DLD1 (cell line): ENCODE data around the gene MGAT5.

Experiments
- in situ Hi-C: cut with HindIII; loops from 2 replicates; pipeline ENCODE4 v1.10.0; 2017; ENCODE audit warnings: low sequenced_read_pairs

MGAT5 gene

DNA sequence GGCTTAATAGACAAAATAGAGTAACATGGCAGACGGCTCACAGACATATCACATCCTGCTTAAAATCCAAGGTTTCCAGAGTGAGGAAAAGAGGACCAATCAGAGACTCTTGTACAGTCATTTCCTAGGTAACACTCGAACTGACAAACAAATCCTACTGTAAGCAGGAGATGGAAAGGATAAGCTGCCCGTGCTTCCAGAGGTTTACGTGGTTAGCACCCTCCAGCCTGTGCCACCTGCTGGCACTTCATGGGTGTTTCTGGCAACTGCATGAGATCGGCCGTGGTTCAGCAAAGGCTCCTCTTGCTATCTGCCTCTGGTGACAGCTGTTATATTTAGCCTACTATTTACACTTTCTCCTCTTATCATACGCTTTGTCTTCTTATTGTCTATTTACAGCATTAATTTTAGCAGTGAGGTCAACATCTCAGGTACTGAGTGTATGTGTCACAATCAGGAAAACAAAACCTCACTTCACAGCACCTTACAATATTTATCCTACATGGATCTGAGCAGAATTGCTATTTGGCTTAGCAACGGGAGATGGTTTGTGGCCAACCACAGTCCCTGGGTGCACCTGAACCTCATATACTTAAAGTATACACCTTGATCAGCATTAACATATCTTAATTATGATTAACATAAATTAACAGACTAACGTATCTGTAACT, 238.0 kb downstream of the MGAT5 start:
- in situ Hi-C loops = no loop called here

DNA sequence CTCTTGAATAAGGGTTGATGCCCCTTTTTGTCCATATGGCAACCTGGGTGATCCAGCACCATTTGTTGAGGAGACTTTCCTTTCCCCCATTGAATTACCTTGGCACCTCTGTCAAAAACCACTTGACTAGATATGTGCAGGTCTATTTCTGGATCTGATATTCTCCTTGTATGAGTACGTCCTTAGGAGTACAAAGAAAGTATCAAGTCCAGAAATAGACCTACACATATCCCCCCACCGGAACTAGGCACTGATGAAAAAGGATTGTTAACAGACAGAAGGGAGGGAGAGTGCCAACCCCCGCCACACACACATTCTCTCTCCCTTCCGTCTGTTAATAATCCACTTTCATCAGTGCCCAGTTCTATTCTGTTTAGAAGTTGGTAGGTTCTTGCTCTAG, 239.9 kb downstream of the MGAT5 start:
- in situ Hi-C loops = no loop called here

DNA sequence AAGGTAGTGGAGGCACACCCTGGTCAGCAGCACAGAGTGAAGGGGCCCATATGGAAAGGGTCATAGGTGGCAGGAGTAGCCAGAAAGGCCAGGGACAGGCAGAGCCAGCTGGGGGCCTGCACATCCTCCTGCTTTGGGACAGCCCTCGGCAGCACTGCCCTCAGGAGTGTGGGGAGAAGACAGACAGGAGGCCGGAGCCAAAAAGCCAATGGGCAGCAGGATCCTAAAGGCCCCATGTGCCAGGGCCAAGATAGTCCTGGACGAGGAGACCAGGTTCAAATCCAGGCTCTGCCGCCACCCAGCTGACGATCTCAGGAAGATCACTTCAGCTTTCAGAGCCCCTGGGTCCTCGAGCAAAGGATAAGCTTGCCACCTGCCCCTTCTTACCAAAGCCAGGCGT, 244.8 kb downstream of the MGAT5 start:
- in situ Hi-C loops = no loop called here

DNA sequence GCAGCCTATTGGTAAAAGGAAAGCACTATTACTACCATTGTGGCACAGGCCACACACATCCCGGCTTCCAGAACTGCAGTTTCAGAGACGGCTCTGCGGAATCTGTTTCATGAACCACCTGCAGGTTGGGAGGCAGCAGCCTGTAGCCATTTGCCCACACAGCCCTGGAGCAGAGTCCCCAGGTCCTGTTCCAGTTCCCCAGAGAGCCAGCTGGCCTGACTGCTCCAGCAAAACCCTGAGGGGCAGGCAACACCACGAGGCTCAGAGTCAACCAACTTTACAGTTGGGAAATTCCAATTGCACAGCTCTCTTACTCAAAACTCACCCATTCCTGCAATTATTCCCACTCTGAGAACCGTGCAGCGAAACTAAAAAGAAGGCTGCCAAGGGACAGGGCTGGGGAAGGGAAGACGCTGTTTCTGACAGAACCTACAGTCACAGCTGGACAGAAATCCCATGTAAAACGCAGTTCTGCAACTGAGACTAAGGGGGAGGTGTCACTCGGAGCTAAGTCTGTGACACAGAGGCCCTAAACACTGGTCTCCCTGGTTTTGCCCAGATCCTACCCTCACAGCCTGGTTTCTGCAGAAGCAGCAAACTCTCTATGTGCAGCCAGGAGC, 245.5 kb downstream of the MGAT5 start:
- in situ Hi-C loops = no loop called here

DNA sequence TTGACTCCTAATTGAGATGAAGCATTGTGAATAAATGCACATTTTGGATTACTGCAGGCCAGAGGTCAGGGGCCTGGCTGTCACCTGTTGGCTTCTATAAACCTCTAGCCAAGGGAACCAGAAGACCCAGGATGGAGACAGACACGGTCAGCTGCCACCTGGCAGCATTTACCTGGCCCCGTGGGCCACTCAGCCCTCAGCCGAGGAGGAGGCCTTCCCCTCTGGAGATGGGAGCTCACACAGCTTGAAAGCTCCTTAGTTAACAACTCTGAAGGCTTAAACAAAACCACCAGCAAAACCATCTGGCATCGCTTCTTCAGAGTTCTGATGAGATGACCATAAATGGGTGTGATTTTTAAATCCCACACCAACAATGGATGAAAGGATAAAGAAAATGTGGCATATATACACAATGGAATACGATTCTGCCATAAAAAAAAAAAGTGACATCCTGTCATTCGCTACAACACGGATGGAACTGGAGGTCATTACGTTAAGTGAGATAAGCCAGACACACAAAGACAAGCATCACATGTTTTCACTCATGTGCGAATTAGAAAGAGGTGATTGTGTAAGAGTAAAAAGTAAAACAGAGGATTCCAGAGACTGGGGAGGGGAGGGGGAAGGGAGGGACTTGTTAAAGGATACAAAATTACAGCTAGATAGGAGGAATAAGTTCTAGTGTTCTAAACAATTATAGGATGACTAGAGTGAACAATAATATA, 246.5 kb downstream of the MGAT5 start:
- in situ Hi-C loops = no loop called here

DNA sequence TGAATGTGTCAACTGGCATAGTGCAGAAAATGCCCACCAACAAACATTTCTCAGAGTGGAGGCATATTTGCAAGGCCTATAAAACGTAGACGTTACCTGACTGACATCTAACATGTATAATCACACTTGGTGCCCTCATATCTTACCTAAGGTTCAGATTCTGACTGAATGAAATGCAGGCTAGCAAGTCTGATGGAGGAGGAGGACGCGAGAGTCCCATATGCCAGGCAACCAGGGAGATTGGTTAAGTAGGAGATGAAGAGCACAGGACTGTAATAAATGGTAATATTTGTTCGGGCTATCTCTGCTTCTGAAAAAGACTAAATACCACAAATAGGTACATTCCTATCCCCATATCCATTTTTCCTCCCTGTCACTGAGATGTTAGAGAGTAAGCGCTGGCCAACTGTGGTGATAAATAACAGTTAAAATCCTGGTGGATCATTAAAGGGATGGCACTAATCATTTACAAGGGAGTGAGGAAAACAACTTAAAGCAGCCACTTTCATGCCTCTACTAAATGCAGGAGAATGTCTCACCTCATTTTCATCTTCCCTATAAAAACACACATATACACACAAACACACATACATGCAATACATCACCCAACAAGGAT, 247.7 kb downstream of the MGAT5 start:
- in situ Hi-C loops = no loop called here

DNA sequence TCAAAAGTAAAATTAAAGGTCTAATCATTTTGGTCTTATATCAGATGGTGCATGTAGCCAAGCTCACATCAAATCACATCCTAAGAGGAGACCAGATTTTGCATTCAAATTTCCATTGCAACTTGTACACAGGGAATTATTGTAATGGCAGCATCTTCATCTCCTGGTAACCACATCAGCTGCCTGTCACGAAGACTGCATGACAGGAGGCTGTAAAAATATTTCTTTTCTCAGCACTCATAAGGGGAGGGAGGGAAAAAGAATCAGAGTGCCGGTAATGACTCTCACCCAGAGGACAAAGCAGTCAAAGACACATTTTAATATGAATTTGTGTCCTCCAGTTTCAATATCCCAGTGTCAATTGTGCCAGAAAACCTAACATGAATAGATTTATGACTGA, 248.2 kb downstream of the MGAT5 start:
- in situ Hi-C loops = no loop called here
